ENCODE data around the gene MYO3B. TPM values are rescaled to one million over a fixed set of nuclear protein-coding genes. Genes with fewer than 3 reads are reported as not detected.
A peak's percentile ranks its signal among the peaks of the same experiment; 100 is the strongest.

MYO3B gene
- total RNA-seq, 4 donors from 2014 or later, result 0.06 TPM; not detected in 3

- 52% methylated on average over 5 of the region's 5 CpGs for WGBS
Observed at GRCh38 chr2:170498619-170499018, 320.7 kb downstream of the MYO3B start.

GRCh38 chr2:170500104-170500503 lies 322.2 kb downstream of the MYO3B start:
- peaks cover 0 to under 1% (median 0%) of the 10 kb centered on the region in 4 donors for H3K27me3 ChIP-seq
- 44% methylated on average over 1 of the region's 1 CpG for WGBS
- H3K9me3 ChIP-seq, result no peaks in the 10 kb centered on the region
- no peak for TF ChIP-seq POLR2AphosphoS5 (IDR thresholded peaks at IDR 0.05)
- TF ChIP-seq CTCF (IDR thresholded peaks at IDR 0.05), result no peak
- TF ChIP-seq EP300 (IDR thresholded peaks at IDR 0.05), result no peak
- no peak for TF ChIP-seq POLR2A (IDR thresholded peaks at IDR 0.05; ENCODE audit: low read depth)
- no peaks in the 10 kb centered on the region for H3K36me3 ChIP-seq
- peaks cover 0 to 16% (median 10%) of the 10 kb centered on the region in 4 donors for H3K4me1 ChIP-seq
- no peak overlapping the region for H3K4me3 ChIP-seq
- no peak overlapping the region for H3K27ac ChIP-seq (replicated peaks in 1 of 4)
- intact Hi-C loops (cut with DNase I), result no loop called here
- DNase-seq (ENCODE audit: extremely low spot score), result no peak

More at GRCh38 chr2:170498619-170499018, 320.7 kb downstream of the MYO3B start:
- no peaks in the 10 kb centered on the region for H3K9me3 ChIP-seq
- peaks cover 0 to 6% (median 0%) of the 10 kb centered on the region in 4 donors for H3K27me3 ChIP-seq
- H3K4me1 ChIP-seq, result peaks cover 0 to 14% (median 9%) of the 10 kb centered on the region in 4 donors
- TF ChIP-seq POLR2AphosphoS5 (IDR thresholded peaks at IDR 0.05), result no peak
- TF ChIP-seq EP300 (IDR thresholded peaks at IDR 0.05), result no peak
- TF ChIP-seq POLR2A (IDR thresholded peaks at IDR 0.05; ENCODE audit: low read depth), result no peak
- no peak for TF ChIP-seq CTCF (IDR thresholded peaks at IDR 0.05)
- peak; percentile 31 for DNase-seq (ENCODE audit: extremely low spot score)
- intact Hi-C loops (cut with DNase I), result no loop called here
- H3K36me3 ChIP-seq, result no peaks in the 10 kb centered on the region
- no peak overlapping the region for H3K4me3 ChIP-seq
- H3K27ac ChIP-seq (replicated peaks in 1 of 4), result no peak overlapping the region

- H3K4me3 ChIP-seq, result no peak overlapping the region
- intact Hi-C loops (cut with DNase I), result no loop called here
- H3K36me3 ChIP-seq, result no peaks in the 10 kb centered on the region
- peak; percentile 68 for DNase-seq (ENCODE audit: extremely low spot score)
- peak overlapping the region in 3 of 4 donors; percentile 2 to 36 (median 9) for H3K27ac ChIP-seq (replicated peaks in 1 of 4)
- no peak for TF ChIP-seq POLR2AphosphoS5 (IDR thresholded peaks at IDR 0.05)
- TF ChIP-seq POLR2A (IDR thresholded peaks at IDR 0.05; ENCODE audit: low read depth), result no peak
- TF ChIP-seq CTCF (IDR thresholded peaks at IDR 0.05), result no peak
- no peak for TF ChIP-seq EP300 (IDR thresholded peaks at IDR 0.05)
- WGBS, result 45% methylated on average over 5 of the region's 5 CpGs
- no peaks in the 10 kb centered on the region for H3K9me3 ChIP-seq
- H3K4me1 ChIP-seq, result peaks cover 4 to 21% (median 12%) of the 10 kb centered on the region in 4 donors
- no peaks in the 10 kb centered on the region for H3K27me3 ChIP-seq
Observed at GRCh38 chr2:170500770-170501169, 322.8 kb downstream of the MYO3B start.

- intact Hi-C loops (cut with DNase I), result no loop called here
- peak overlapping the region in 3 of 4 donors; percentile 2 to 36 (median 9) for H3K27ac ChIP-seq (replicated peaks in 1 of 4)
- no peaks in the 10 kb centered on the region for H3K27me3 ChIP-seq
- peaks cover 10 to 25% (median 17%) of the 10 kb centered on the region in 4 donors for H3K4me1 ChIP-seq
- no peaks in the 10 kb centered on the region for H3K36me3 ChIP-seq
- no peaks in the 10 kb centered on the region for H3K9me3 ChIP-seq
- no peak for TF ChIP-seq POLR2A (IDR thresholded peaks at IDR 0.05; ENCODE audit: low read depth)
- TF ChIP-seq POLR2AphosphoS5 (IDR thresholded peaks at IDR 0.05), result no peak
- TF ChIP-seq EP300 (IDR thresholded peaks at IDR 0.05), result no peak
- no peak for TF ChIP-seq CTCF (IDR thresholded peaks at IDR 0.05)
- DNase-seq (ENCODE audit: extremely low spot score), result peak; percentile 53
- H3K4me3 ChIP-seq, result no peak overlapping the region
- WGBS, result 66% methylated on average over 6 of the region's 6 CpGs
Observed at GRCh38 chr2:170501421-170502043, 323.6 kb downstream of the MYO3B start.

Measured in esophagus muscularis mucosa (tissue), 4 donors.